Bronchus fibroblast of lung (primary cell): ENCODE measurements around the gene OCIAD1. TPM values are rescaled to one million over a fixed set of nuclear protein-coding genes. Genes with fewer than 3 reads are reported as not detected.

Experiments used
- total RNA-seq: library from RNA; depleted of rRNA; stranded (reverse); fragments of >200 nt; gene quantifications from 2 replicates; pipeline ENCODE4 v1.2.3, GENCODE V29; 2015

Gene OCIAD1, protein sequence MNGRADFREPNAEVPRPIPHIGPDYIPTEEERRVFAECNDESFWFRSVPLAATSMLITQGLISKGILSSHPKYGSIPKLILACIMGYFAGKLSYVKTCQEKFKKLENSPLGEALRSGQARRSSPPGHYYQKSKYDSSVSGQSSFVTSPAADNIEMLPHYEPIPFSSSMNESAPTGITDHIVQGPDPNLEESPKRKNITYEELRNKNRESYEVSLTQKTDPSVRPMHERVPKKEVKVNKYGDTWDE
- 96.8 and 123 TPM in 2 replicates for total RNA-seq

DNA sequence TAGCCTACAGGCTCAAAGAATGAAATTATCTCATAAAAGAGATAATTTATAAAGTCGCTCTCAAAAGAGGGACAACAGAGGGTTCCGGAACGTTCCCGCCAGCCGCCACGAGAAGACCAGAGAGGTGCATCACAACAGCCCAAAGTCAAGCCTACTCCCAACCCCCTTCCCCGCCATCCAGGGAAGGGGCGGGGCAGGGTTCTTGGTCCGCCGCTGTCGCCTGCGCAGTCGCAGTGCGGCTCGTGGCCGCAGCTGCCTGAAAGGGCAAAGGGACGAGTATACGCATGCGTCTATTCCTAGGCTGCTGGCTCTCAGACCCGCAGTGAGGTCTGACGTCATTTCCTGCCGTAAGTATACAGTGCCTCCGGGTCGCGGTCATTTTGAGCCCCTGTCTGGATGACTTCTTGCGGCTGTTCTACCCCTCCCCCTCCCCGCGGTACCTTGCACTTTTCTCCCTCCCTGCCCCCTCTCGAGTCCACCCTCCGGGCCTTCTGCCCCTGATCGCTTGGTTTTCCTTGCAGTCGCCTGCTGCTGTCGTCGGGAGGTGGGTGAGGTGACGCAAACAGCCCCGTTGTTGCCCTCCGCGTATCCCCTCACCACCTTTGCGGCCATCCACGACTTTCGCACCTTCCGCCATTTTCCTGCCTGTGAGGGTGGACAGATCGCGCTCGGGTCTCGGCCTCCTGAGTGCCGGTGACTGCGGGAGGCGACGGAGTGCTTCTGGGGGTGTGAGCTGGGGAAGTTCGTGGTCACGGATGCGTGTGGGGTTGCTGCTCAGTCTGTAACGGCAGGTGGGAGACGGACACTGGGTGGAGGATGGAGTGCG is at the start of gene OCIAD1:
TSS of gene OCIAD1 (plus strand) at position 383 of the 826 bp plus-strand sequence. CDS start 1,537 bp downstream, outside the sequence.

DNA sequence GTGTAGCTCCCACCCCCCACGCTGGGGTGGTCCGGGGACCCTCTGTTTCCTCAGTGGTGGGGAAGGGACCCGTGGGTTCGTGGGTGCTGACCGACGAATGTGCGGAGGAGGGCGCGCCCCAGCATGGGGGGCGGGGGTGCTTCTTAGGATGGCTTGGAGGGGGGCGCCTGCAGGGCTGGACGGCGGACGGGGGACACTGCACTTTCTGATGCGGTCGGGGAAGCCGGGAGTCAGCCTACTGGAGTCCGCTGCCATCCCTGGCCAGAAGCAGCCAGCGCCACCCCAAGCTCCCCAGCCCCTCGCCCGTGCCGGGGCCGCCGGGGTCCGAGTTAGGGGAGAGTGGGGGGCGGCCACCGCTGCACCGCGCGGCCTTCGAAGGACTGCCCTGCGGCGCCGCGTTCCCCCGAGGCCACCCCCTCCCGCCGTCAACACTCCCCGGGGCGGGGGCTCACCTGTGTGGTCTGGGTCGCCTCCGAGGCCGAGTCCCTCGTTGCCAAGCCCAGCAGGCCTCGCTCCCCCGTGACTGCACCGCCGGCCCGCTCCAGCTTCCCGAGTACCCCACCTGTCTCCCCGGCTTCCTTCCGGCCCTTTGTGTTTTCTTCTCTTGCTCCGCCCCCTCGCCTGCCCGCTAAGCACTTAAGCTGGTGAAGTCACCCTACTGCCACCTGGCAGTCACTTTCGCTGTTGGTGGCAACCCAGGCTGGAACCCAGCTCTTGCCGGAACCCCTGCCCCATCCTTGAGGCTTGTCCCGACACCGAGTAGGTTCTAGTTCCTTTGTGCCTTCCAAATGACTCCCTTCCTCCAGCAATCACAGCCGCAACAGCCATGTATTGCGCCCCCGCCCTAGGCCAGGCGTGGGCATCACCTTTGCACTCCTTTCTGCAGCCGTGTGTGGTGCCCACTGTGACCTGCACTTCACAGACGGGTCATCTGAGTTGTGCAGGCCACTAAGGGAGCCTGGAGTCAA is 75.6 kb downstream of the OCIAD1 start, which contains the start of gene OCIAD2:
TSS of gene OCIAD2 (minus strand) at position 569 of the 968 bp plus-strand sequence. CDS start 2,225 bp downstream, outside the sequence.

Other genes starting within 250 kb of the OCIAD1 start
- gene FRYL, start 50.8 kb upstream of the OCIAD1 start, total RNA-seq = 13.2 and 16.1 TPM in 2 replicates
- gene OCIAD2, start 75.7 kb downstream of the OCIAD1 start, total RNA-seq = 31.1 and 39.5 TPM in 2 replicates
- gene CWH43, start 155.2 kb downstream of the OCIAD1 start, total RNA-seq = not detected in 2 replicates